A673 (cell line): Measurements from ENCODE around the gene AUH. TPM values are rescaled to one million over a fixed set of nuclear protein-coding genes. Genes with fewer than 3 reads are reported as not detected.

ENCODE experiments used
- BruUV-seq: library from RNA; stranded (reverse); fragments of 400-500 nt; replicated peaks from 2 replicates; lab custom pipeline; 2021; lab: Mats Ljungman, UMichigan
- CTCF ChIA-PET: fragments of 300-600 bp; sonication (Branson Sonifier 250); formaldehyde crosslinking; loops from one replicate; lab custom pipeline; 2022; ENCODE audit warnings: antibody characterized with exemption; lab: Charles Lee
- POLR2A ChIA-PET: fragments of 300-600 bp; sonication (Branson Sonifier 250); formaldehyde crosslinking; loops from one replicate; lab custom pipeline; 2022; ENCODE audit warnings: antibody characterized with exemption; ENCODE audit not compliant: low non-redundant PET; lab: Charles Lee
- DNase-seq: peaks from one replicate; pipeline ENCODE4 v3.0.0-alpha.2; 2015; ENCODE audit warnings: low spot score
- H3K27ac ChIP-seq: fragments of 200-600 bp; sonication (generic); 2 replicates; pipeline ENCODE4 v1.5.1; 2016; ENCODE audit warnings: mixed run types, low read depth, mild to moderate bottlenecking, mixed read lengths, antibody characterized with exemption, low read length; ENCODE audit not compliant: poor library complexity, severe bottlenecking
- H3K27me3 ChIP-seq: fragments of 200-600 bp; sonication (generic); replicated peaks from 2 replicates; pipeline ENCODE4 v1.6.1; 2017; ENCODE audit warnings: mixed run types, low read depth, mild to moderate bottlenecking, mixed read lengths, antibody characterized with exemption, low read length; ENCODE audit not compliant: insufficient read depth, poor library complexity
- H3K36me3 ChIP-seq: fragments of 200-600 bp; sonication (generic); 2 replicates; pipeline ENCODE4 v1.6.1; 2016; ENCODE audit warnings: mixed run types, mild to moderate bottlenecking, mixed read lengths, antibody characterized with exemption, low read length; ENCODE audit not compliant: insufficient read depth, poor library complexity, severe bottlenecking
- H3K4me1 ChIP-seq: fragments of 200-600 bp; sonication (generic); 2 replicates; pipeline ENCODE4 v1.6.1; 2017; ENCODE audit warnings: mixed run types, mild to moderate bottlenecking, mixed read lengths, antibody characterized with exemption, low read length; ENCODE audit not compliant: insufficient read depth, poor library complexity, severe bottlenecking
- H3K4me3 ChIP-seq: fragments of 200-600 bp; sonication (generic); 2 replicates; pipeline ENCODE4 v1.5.1; 2016; ENCODE audit warnings: low read depth, mixed run types, mild to moderate bottlenecking, mixed read lengths, low read length; ENCODE audit not compliant: poor library complexity, severe bottlenecking
- H3K9me3 ChIP-seq: fragments of 200-600 bp; sonication (generic); 2 replicates; pipeline ENCODE4 v1.6.1; 2016; ENCODE audit warnings: mixed run types, low read depth, mild to moderate bottlenecking, mixed read lengths, antibody characterized with exemption, low read length; ENCODE audit not compliant: poor library complexity, severe bottlenecking
- CTCF ChIP-seq: fragments of 300-800, 200-600 bp; sonication (generic); conservative IDR thresholded peaks from 2 replicates; pipeline ENCODE4 v1.5.1; 2017; ENCODE audit warnings: low read depth, mild to moderate bottlenecking, antibody characterized with exemption, low read length, moderate library complexity, mixed read lengths
- EZH2 ChIP-seq: fragments of 200-600 bp; sonication (generic); IDR thresholded peaks from 2 replicates; pipeline ENCODE4 v1.6.1; 2017; ENCODE audit warnings: borderline replicate concordance, low read depth, mild to moderate bottlenecking, mixed read lengths, antibody characterized with exemption, low read length; ENCODE audit not compliant: poor library complexity, severe bottlenecking
- intact Hi-C: fragments of 100-400 bp; cut with micrococcal nuclease; formaldehyde crosslinking; loops from one replicate; pipeline ENCODE4 v1.10.0; 2022; ENCODE audit not compliant: unreplicated experiment
- total RNA-seq: library from RNA; stranded (reverse); gene quantifications from 2 replicates; pipeline ENCODE4 v1.2.3, GENCODE V29; 2021

AUH gene
- total RNA-seq, 1 experiment from 2014 or later = 12.3 TPM

GRCh38 chr9:91186632-91187108, 175.0 kb downstream of the AUH start:
- no peak for DNase-seq
- intact Hi-C loops = no loop called here
- Histone ChIP-seq H3K4me1 (no peaks in the 10 kb centered on the region), H3K27ac (no peak overlapping the region), H3K36me3 (no peaks in the 10 kb centered on the region), H3K4me3 (no peak overlapping the region), H3K27me3 (no peaks in the 10 kb centered on the region), H3K9me3 (no peaks in the 10 kb centered on the region)
- ChIA-PET CTCF (no interaction called here), POLR2A (no interaction called here)
- no TSS peak for BruUV-seq
- TF ChIP-seq EZH2 (no peak), CTCF (no peak)

- intact Hi-C loops = no loop called here
- Histone ChIP-seq H3K36me3 (no peaks in the 10 kb centered on the region), H3K4me3 (no peak overlapping the region), H3K27ac (no peak overlapping the region), H3K4me1 (no peaks in the 10 kb centered on the region), H3K27me3 (no peaks in the 10 kb centered on the region), H3K9me3 (no peaks in the 10 kb centered on the region)
- ChIA-PET CTCF (no interaction called here), POLR2A (no interaction called here)
- no TSS peak for BruUV-seq
- TF ChIP-seq CTCF (no peak), EZH2 (no peak)
- DNase-seq = no peak
Measured at GRCh38 chr9:91185193-91185886, 176.4 kb downstream of the AUH start.

- no peaks in the 10 kb centered on the region for H3K36me3 ChIP-seq
- no peaks in the 10 kb centered on the region for H3K9me3 ChIP-seq
- H3K4me3 ChIP-seq = no peak overlapping the region
- no peak overlapping the region for H3K27ac ChIP-seq
- DNase-seq = no peak
- CTCF ChIA-PET = no interaction called here
- no peaks in the 10 kb centered on the region for H3K4me1 ChIP-seq
- POLR2A ChIA-PET = no interaction called here
- intact Hi-C loops = no loop called here
- no peaks in the 10 kb centered on the region for H3K27me3 ChIP-seq
- TF ChIP-seq CTCF = no peak
- BruUV-seq = no TSS peak
Measured at GRCh38 chr9:91182429-91183225, 179.1 kb downstream of the AUH start.
